NAMALWA (cell line): Measurements from ENCODE around the gene ZNF664.

Source experiments
- DNase-seq: peaks from one replicate; pipeline ENCODE4 v3.0.0-alpha.2; 2015; ENCODE audit warnings: low spot score

ZNF664 gene

DNA sequence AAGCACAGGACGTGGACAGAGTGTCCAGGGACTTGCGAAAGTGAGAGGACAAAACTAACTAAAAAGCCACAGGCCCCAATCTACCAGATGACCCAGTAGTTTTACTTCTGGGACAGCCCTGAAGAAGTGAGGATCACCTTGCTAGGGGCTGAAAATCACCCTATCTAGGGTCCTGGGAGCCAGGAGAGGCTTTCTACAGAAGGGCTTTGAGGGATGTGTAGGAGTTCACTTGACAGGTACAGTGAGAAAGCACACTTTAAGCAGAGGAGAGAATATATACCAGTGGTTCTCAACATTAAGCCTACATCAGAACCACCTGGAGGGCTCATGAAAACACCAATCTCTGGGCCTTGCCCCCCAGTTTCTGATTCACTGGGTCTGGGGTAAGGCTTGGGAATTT lies 60.8 kb downstream of the ZNF664 start:
- no peak for DNase-seq

DNA sequence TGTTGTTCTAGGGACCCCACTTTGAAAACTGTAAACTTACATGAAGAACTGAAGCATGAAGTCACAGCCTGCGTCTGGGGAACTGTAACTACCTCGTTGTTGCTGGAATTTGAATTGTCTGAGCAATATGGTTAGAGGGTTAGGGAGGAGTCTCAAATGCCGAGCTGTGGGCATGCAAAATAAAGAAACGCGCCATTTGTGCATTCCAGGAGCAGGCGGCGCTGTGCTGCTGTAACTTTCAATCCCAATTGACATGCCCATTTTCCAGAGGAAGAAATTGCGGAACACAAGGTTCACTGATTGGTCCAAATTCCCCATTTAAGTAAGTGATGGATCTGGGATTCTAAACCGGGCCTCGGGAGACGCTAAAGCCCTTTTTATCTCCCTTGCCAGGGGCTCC lies 61.3 kb downstream of the ZNF664 start:
- DNase-seq, result no peak

- DNase-seq, result peak; percentile 26
These were observed 62.1 kb downstream of the ZNF664 start for GRCh38 chr12:124035163-124035562.

- peak; percentile 9 for DNase-seq
These were observed 63.2 kb downstream of the ZNF664 start for GRCh38 chr12:124036171-124036598.

DNA sequence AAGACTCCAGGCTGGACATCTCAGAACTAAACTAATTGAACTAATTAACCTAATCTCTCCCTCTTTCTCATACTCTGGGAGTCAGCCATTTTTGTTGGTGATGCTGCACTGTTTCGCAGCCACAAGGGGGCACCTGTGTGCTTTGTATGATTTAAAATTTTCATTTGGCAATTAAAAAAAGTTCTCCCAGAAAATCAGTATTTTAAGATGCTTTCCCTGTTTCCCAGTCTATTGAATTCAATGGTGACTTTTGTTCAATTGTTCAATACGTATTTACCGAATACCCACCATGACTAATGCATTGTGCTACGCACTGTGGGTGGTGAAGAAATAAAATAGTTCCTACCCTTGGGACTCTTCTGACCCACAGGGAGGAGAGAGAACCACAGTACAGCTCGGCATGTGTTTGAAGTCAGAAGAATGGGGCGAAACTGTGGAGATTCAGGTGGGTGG lies 63.7 kb downstream of the ZNF664 start:
- peak; percentile 66 for DNase-seq

GRCh38 chr12:124037331-124037730 lies 64.3 kb downstream of the ZNF664 start:
- DNase-seq, result no peak

DNA sequence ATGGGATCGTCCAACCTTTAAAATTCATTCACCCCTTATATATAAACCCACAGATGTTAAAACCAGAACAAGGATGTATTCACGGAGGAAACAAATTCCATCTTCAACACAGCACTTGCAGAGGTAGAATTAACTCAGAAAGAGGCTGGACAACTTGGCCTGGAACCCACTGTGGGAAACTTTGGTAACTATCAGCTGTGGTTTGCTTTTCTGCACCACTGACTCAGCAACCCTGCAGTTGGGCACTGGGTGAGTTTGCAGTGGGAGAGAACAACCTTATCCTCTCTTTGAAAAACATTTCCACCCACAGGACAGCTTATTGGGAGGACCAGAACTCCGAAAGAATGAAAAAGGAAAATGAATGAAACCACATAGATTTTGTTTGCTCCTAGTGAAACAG lies 66.3 kb downstream of the ZNF664 start:
- DNase-seq, result no peak

GRCh38 chr12:124040291-124040690 lies 67.3 kb downstream of the ZNF664 start:
- no peak for DNase-seq

- DNase-seq, result no peak
These were observed 67.7 kb downstream of the ZNF664 start for GRCh38 chr12:124040737-124041136.

DNA sequence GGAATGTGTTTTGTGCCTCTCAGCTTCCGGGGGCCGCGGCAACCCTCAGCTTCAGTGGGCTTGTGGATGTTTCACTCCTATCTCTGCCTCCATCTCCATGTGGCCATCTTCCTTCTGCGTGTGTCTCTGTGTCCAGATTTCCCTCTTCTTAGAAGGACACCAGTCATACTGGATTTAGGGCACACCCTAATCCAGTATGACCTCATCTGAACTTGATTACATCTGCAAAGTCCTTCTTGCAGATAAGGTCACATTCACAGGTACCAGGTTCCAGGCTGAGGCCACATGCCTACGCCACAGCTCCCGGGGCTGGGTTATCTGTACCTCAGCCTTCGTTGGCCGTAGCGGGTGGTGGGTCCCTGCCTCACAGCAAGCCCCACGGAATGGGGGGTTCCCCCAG lies 68.9 kb downstream of the ZNF664 start:
- DNase-seq, result no peak

- DNase-seq, result no peak
These were observed 71.0 kb downstream of the ZNF664 start for GRCh38 chr12:124044021-124044420.

DNA sequence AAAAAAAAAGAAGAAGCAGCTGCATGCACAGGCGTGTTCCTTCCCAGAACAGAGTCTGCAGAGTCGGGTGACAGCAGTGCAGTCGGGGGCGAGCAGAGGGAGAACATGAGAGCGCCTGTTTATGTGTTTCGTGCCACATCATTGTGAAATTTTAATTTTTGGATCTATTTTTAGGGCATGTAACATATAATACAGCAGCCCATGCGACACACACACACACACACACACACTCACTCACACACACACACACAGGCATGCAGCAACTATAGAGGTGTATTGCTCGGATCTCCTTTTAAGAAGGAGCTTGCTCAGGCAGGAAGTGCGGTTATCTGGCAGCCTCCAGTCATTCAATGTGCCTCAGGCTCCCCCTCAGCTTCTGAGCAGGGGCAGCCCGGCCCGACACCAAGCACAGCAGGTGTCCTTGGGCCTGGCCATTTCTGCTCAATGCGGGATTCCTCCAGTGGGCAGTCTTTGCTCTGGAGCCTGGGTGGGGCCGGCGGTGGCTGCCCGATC lies 71.8 kb downstream of the ZNF664 start:
- DNase-seq, result no peak

GRCh38 chr12:124045671-124046455 lies 72.8 kb downstream of the ZNF664 start:
- no peak for DNase-seq

GRCh38 chr12:124046456-124046740 lies 73.4 kb downstream of the ZNF664 start:
- no peak for DNase-seq

DNA sequence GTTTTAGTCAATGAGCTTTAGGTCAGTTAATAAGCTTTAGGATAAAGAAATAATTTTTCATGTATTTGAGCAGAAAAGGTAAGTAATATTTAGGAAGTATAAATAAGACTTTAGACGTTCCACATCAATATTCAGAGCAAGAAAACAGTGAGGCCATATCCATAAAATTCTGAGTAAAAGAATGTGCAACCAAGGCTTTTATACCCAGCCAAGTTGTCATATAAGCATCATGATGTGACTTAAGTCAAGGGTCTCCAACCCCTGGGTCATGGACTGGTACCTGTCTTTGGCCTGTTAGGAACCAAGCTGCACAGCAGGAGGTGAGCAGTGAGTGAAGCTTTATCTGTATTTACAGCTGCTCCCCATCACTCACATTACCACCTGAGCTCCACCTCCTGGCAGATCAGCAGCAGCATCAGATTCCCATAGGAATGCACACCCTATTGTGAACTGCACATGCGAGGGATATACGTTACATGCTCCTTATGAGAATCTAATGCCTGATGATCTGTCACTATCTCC lies 74.1 kb downstream of the ZNF664 start:
- no peak for DNase-seq

- DNase-seq, result no peak
These were observed 76.6 kb downstream of the ZNF664 start for GRCh38 chr12:124049451-124050094.

DNA sequence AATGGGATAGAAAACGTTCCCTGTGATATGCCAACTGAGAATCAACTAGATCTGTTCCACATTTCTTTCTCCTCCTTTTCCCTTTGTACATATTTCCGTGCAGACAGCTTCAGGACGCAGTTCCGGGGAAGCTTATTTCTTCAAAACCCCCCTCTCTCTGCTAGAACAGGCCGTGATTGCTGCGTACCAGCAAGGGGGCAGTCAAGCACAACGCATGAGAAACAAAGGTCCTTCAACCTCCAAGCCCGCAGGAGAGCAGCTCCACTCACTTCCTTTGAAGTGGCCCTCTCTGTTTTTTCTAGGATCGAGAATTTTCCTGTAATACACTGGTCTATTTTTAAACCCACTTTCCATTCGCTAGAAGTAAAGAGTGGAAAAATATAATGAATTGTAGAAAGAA lies 80.8 kb downstream of the ZNF664 start:
- DNase-seq, result no peak

DNA sequence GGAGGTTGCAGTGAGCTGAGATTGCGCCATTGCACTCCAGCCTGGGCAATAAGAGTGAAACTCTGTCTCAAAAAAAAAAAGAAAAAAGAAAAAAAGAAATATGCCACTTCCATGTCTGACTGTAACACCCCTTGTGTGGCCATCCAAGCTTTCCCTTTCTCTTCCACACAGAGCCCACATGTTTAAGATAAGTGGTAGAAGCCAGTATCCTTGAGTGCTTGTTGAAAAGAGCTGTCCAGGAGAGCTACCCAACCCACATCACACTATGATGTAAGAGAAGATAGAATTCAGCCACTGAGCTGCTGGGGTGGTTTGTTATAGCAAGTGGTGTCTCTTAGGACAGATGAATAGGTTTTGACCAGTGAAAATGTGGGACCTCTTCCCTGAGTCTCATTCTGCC lies 82.1 kb downstream of the ZNF664 start:
- no peak for DNase-seq

DNA sequence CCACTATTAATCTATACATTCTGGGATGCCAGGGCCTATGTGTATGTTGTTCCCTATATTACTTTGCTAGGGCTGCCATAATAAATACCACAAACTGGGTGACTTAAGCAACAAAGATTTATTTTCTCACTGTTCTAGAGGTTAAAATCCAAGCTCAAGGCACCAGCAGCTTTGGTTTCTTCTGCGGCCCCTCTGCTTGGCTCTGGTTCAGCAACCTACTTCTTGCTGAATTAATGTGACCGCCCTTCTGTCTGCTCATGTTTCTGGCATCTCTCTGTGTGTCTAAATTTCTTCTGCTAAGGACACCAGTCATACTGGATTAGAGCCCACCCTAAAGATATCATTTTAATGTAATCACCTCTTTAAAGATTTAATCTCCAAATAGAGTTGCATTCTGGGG lies 84.7 kb downstream of the ZNF664 start:
- no peak for DNase-seq

DNA sequence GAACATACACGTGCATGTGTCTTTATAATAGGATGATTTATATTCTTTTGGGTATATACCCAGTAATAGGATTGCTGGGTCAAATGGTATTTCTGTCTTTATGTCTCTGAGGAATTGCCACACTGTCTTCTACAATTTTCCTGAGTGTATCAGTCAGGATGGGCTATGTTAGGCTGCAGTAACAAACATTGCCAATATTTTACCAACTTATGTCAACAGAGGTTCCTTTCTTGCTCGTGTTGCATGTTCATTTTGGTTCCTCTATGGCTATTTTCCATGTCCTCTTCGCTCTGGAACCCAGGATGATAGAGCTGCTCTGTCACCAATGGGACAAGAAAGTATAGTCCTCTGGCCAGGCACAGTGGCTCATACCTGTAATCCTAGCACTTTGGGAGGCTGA lies 86.7 kb downstream of the ZNF664 start:
- no peak for DNase-seq
